ENCODE data around the gene SPCS2.

SPCS2 gene

DNA sequence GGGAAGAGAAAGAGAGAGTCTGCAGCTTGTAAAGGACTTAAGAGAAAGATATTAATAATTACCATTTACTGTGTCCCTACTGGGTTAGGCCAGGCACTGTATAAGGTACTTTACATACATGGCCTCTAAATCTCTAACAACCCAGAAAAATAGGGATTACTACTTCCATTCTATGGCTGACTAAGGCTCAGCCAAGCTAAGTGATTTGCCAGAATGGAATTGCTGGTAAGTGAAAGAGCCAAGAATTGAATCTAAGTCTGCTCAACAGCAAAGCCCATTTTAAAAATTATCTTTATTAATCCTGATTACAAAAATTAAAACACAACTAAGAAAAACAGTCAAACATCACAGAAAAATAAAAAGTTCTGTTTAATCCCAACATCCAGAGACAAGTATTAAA, 21.6 kb upstream of the SPCS2 start:
- Histone ChIP-seq H2BK5ac (ENCODE audit: low read depth, low read length, poor library complexity, severe bottlenecking) (no peak overlapping the region), H3K4me2 (ENCODE audit: low read length, poor library complexity, severe bottlenecking) (no peak overlapping the region), H3K14ac (ENCODE audit: low read length in 2 of 2) (no peak overlapping the region), H2BK15ac (ENCODE audit: low read depth, poor library complexity, severe bottlenecking) (no peak overlapping the region), H3K23ac (ENCODE audit: low read length in 2 of 2) (no peak overlapping the region), H2AFZ (ENCODE audit: low read depth, low read length) (no peak overlapping the region), H3K27ac (ENCODE audit: low read length, poor library complexity, severe bottlenecking) (no peak overlapping the region), H2AK5ac (ENCODE audit: low read length, severe bottlenecking) (no peak overlapping the region), H3K4ac (ENCODE audit: low read depth in 1 of 2, low read length in 2 of 2) (no peak overlapping the region), H3K18ac (ENCODE audit: low read depth in 1 of 2, low read length in 2 of 2) (no peak overlapping the region), H3K4me1 (ENCODE audit: control insufficient read depth, insufficient read depth, low read depth, low read length) (peaks cover 3% of the 10 kb centered on the region), H3K4me3 (ENCODE audit: insufficient read depth in 1 of 2, low read depth in 1 of 2, low read length in 2 of 2) (no peak overlapping the region), H4K8ac (ENCODE audit: low read length) (no peak overlapping the region), H2BK12ac (ENCODE audit: low read length in 2 of 2) (no peak overlapping the region), H3K27me3 (ENCODE audit: control insufficient read depth in 1 of 2, insufficient read depth in 1 of 2, low read length in 2 of 2) (no peaks in the 10 kb centered on the region), H4K91ac (ENCODE audit: low read length) (no peak overlapping the region), H3K36me3 (ENCODE audit: control insufficient read depth in 1 of 2, insufficient read depth in 2 of 2, low read depth in 1 of 2, low read length in 2 of 2) (no peaks in the 10 kb centered on the region), H3K79me1 (replicated peaks; ENCODE audit: low read length, poor library complexity, severe bottlenecking) (no peaks in the 10 kb centered on the region), H3K9ac (ENCODE audit: low read length) (peak overlapping the region; percentile 53), H2BK120ac (ENCODE audit: low read depth, low read length) (no peak overlapping the region), H3K9me3 (ENCODE audit: control insufficient read depth, low read length) (no peaks in the 10 kb centered on the region)
- DNase-seq = no peak

DNA sequence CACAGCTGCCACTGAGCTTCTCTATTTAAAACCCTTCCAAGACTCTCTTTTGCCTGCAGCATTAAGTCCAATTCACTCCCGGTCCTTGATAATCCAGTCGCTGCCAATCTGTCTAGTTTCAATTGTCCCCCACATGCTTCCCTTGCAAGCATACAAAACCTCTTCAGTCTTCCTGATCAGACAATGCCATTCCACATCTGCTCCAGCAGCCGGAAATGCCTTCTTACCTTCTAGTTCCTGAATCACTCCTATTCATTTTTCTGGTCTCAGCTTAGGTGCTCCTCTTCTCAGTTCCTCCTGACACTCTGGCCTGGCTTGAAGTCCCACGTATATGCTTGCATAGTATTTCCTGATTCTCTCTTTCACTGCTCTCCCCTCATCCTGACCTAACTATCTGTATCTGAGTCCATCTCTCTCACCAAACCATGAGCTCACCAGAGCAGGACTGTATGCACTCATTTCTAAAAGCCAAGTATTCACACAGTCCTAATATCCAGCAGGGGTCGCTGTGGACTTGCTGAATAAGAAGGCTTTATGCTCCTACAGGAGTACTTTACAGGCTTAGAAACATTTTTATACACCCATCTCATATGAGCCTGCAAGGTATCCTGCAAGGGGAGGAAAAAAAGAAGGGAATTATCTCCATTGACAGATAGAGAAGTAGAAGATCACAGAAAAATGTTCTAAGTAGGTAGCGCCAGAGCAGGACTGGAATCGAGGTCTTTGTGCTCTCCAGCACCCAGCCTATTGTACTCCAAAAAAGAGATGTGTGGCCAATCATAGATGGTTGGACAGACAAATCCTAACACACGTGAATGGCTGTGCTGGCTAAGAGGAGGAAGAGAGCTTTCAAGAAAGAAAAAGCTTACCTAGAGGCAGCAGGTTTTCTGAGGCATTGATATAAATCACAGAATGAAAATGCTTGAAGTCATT, 19.4 kb upstream of the SPCS2 start:
- H3K4me1 ChIP-seq (ENCODE audit: control insufficient read depth, insufficient read depth, low read depth, low read length) = peaks cover 3% of the 10 kb centered on the region
- no peak overlapping the region for H2BK120ac ChIP-seq (ENCODE audit: low read depth, low read length)
- no peak overlapping the region for H3K4me2 ChIP-seq (ENCODE audit: low read length, poor library complexity, severe bottlenecking)
- DNase-seq = peak; percentile 92
- peak overlapping the region; percentile 7 for H3K9ac ChIP-seq (ENCODE audit: low read length)
- H3K4ac ChIP-seq (ENCODE audit: low read depth in 1 of 2, low read length in 2 of 2) = no peak overlapping the region
- no peak overlapping the region for H3K4me3 ChIP-seq (ENCODE audit: insufficient read depth in 1 of 2, low read depth in 1 of 2, low read length in 2 of 2)
- no peak overlapping the region for H2BK5ac ChIP-seq (ENCODE audit: low read depth, low read length, poor library complexity, severe bottlenecking)
- H3K27me3 ChIP-seq (ENCODE audit: control insufficient read depth in 1 of 2, insufficient read depth in 1 of 2, low read length in 2 of 2) = no peaks in the 10 kb centered on the region
- H2BK15ac ChIP-seq (ENCODE audit: low read depth, poor library complexity, severe bottlenecking) = no peak overlapping the region
- H4K8ac ChIP-seq (ENCODE audit: low read length) = no peak overlapping the region
- H2BK12ac ChIP-seq (ENCODE audit: low read length in 2 of 2) = no peak overlapping the region
- H3K27ac ChIP-seq (ENCODE audit: low read length, poor library complexity, severe bottlenecking) = no peak overlapping the region
- H3K23ac ChIP-seq (ENCODE audit: low read length in 2 of 2) = no peak overlapping the region
- no peaks in the 10 kb centered on the region for H3K9me3 ChIP-seq (ENCODE audit: control insufficient read depth, low read length)
- no peak overlapping the region for H4K91ac ChIP-seq (ENCODE audit: low read length)
- H3K18ac ChIP-seq (ENCODE audit: low read depth in 1 of 2, low read length in 2 of 2) = no peak overlapping the region
- no peak overlapping the region for H3K14ac ChIP-seq (ENCODE audit: low read length in 2 of 2)
- H2AK5ac ChIP-seq (ENCODE audit: low read length, severe bottlenecking) = no peak overlapping the region
- 67% methylated on average over 8 of the region's 8 CpGs for WGBS
- no peaks in the 10 kb centered on the region for H3K79me1 ChIP-seq (replicated peaks; ENCODE audit: low read length, poor library complexity, severe bottlenecking)
- no peak overlapping the region for H2AFZ ChIP-seq (ENCODE audit: low read depth, low read length)
- H3K36me3 ChIP-seq (ENCODE audit: control insufficient read depth in 1 of 2, insufficient read depth in 2 of 2, low read depth in 1 of 2, low read length in 2 of 2) = peaks cover 0 to 14% of the 10 kb centered on the region in 2 experiments

DNA sequence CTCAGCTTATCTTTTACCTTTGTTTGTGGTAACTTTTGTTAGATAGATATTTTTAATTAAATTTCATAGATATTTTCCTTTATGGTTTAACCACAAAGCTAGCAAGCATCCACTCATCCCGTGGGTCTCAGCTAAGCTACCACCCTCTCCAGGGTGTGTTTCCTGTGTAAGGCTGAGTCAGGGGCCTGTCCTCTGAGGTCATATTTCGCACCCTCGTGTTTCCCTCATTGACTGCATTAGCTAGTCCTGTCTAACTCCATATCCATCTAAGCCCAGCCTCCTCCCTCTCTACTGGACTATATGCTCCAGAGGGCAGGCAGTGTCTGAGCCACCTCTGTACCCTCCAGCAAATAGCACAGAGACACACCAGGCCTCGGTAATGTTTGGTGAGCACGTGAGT, 16.9 kb upstream of the SPCS2 start:
- Histone ChIP-seq H3K4me3 (ENCODE audit: insufficient read depth in 1 of 2, low read depth in 1 of 2, low read length in 2 of 2) (no peak overlapping the region), H3K4me2 (ENCODE audit: low read length, poor library complexity, severe bottlenecking) (no peak overlapping the region), H2BK15ac (ENCODE audit: low read depth, poor library complexity, severe bottlenecking) (no peak overlapping the region), H4K8ac (ENCODE audit: low read length) (peak overlapping the region; percentile 40), H3K27me3 (ENCODE audit: control insufficient read depth in 1 of 2, insufficient read depth in 1 of 2, low read length in 2 of 2) (no peaks in the 10 kb centered on the region), H3K79me1 (replicated peaks; ENCODE audit: low read length, poor library complexity, severe bottlenecking) (no peaks in the 10 kb centered on the region), H3K4me1 (ENCODE audit: control insufficient read depth, insufficient read depth, low read depth, low read length) (peaks cover 3% of the 10 kb centered on the region), H3K4ac (ENCODE audit: low read depth in 1 of 2, low read length in 2 of 2) (no peak overlapping the region), H2BK5ac (ENCODE audit: low read depth, low read length, poor library complexity, severe bottlenecking) (no peak overlapping the region), H2BK12ac (ENCODE audit: low read length in 2 of 2) (no peak overlapping the region), H3K9me3 (ENCODE audit: control insufficient read depth, low read length) (no peaks in the 10 kb centered on the region), H3K18ac (ENCODE audit: low read depth in 1 of 2, low read length in 2 of 2) (peak overlapping the region in 1 of 2 experiments; percentile 41), H2BK120ac (ENCODE audit: low read depth, low read length) (no peak overlapping the region), H3K36me3 (ENCODE audit: control insufficient read depth in 1 of 2, insufficient read depth in 2 of 2, low read depth in 1 of 2, low read length in 2 of 2) (peaks cover 7 to 36% of the 10 kb centered on the region in 2 experiments), H3K27ac (ENCODE audit: low read length, poor library complexity, severe bottlenecking) (no peak overlapping the region), H2AK5ac (ENCODE audit: low read length, severe bottlenecking) (peak overlapping the region; percentile 31), H3K9ac (ENCODE audit: low read length) (peak overlapping the region; percentile 31), H2AFZ (ENCODE audit: low read depth, low read length) (no peak overlapping the region), H4K91ac (ENCODE audit: low read length) (peak overlapping the region; percentile 45), H3K14ac (ENCODE audit: low read length in 2 of 2) (no peak overlapping the region), H3K23ac (ENCODE audit: low read length in 2 of 2) (no peak overlapping the region)
- 55% methylated on average over 5 of the region's 5 CpGs for WGBS
- peak; percentile 42 for DNase-seq

DNA sequence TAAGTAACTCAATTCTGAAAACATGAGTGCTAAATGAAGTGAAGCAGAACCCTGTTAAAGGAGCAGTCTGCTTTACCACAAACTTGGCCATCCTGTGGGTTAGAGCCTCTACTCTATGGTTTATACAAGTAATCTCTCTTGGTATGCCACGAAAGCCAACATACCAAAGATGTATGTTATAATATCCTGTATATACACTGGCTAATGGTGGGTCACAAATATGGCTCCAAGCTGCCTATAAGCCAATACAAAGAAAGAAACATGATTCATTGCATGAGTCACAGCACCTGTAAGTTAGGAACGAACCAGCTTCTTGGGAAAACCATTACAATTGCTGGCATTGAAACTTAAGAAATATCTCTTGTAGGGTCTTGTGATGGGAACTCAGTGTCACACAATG, 16.3 kb upstream of the SPCS2 start:
- peak; percentile 32 for DNase-seq
- Histone ChIP-seq H2BK15ac (ENCODE audit: low read depth, poor library complexity, severe bottlenecking) (no peak overlapping the region), H2BK5ac (ENCODE audit: low read depth, low read length, poor library complexity, severe bottlenecking) (no peak overlapping the region), H3K36me3 (ENCODE audit: control insufficient read depth in 1 of 2, insufficient read depth in 2 of 2, low read depth in 1 of 2, low read length in 2 of 2) (peaks cover 7 to 36% of the 10 kb centered on the region in 2 experiments), H3K27ac (ENCODE audit: low read length, poor library complexity, severe bottlenecking) (no peak overlapping the region), H3K18ac (ENCODE audit: low read depth in 1 of 2, low read length in 2 of 2) (no peak overlapping the region), H2AK5ac (ENCODE audit: low read length, severe bottlenecking) (no peak overlapping the region), H3K4me1 (ENCODE audit: control insufficient read depth, insufficient read depth, low read depth, low read length) (peaks cover 3% of the 10 kb centered on the region), H3K27me3 (ENCODE audit: control insufficient read depth in 1 of 2, insufficient read depth in 1 of 2, low read length in 2 of 2) (no peaks in the 10 kb centered on the region), H3K23ac (ENCODE audit: low read length in 2 of 2) (no peak overlapping the region), H4K8ac (ENCODE audit: low read length) (no peak overlapping the region), H2BK120ac (ENCODE audit: low read depth, low read length) (no peak overlapping the region), H3K4ac (ENCODE audit: low read depth in 1 of 2, low read length in 2 of 2) (no peak overlapping the region), H2AFZ (ENCODE audit: low read depth, low read length) (no peak overlapping the region), H3K4me3 (ENCODE audit: insufficient read depth in 1 of 2, low read depth in 1 of 2, low read length in 2 of 2) (no peak overlapping the region), H3K14ac (ENCODE audit: low read length in 2 of 2) (no peak overlapping the region), H3K4me2 (ENCODE audit: low read length, poor library complexity, severe bottlenecking) (no peak overlapping the region), H3K9ac (ENCODE audit: low read length) (no peak overlapping the region), H3K9me3 (ENCODE audit: control insufficient read depth, low read length) (no peaks in the 10 kb centered on the region), H2BK12ac (ENCODE audit: low read length in 2 of 2) (no peak overlapping the region), H3K79me1 (replicated peaks; ENCODE audit: low read length, poor library complexity, severe bottlenecking) (no peaks in the 10 kb centered on the region), H4K91ac (ENCODE audit: low read length) (no peak overlapping the region)
- WGBS = no CpG with 5 or more reads among the region's 2 CpGs
